ENCODE measurements around the gene BZW1. TPM values are rescaled to one million over a fixed set of nuclear protein-coding genes. Genes with fewer than 3 reads are reported as not detected.
A peak's percentile ranks its signal among the peaks of the same experiment; 100 is the strongest.
"Not testable (repeated sequence)": the region's sequence is repeated elsewhere in the genome, so short reads cannot be mapped to it uniquely, and the experiment has no call there.

The BZW1 gene
- total and polyA plus RNA-seq, 7 experiments from 2014 or later: 127 to 246 (median 162) TPM

GRCh38 chr2:200797242-200797770 is 14.4 kb upstream of the BZW1 start:
- no peak overlapping the region for H3K27ac ChIP-seq (ENCODE audit: low read depth, low read length)
- no peak overlapping the region for H3K27ac Mint-ChIP-seq
- POLR2A ChIA-PET: interaction anchor here (0.6 kb wide), 1 partner anchor 1574 kb away, joined by 3 read pairs; no protein-coding TSS in a partner anchor
- H3K27me3 Mint-ChIP-seq: peaks cover 0 to 8% (median 4%) of the 10 kb centered on the region in 5 donors
- H3K27me3 ChIP-seq (ENCODE audit: control insufficient read depth in 2 of 2, insufficient read depth in 2 of 2, low read length in 2 of 2): no peaks in the 10 kb centered on the region
- no peaks in the 10 kb centered on the region for H3K4me1 ChIP-seq (ENCODE audit: control insufficient read depth in 2 of 2, insufficient read depth in 2 of 2, low read length in 2 of 2)
- intact Hi-C loops (cut with micrococcal nuclease): no loop called here
- peaks cover 0 to 5% (median 3%) of the 10 kb centered on the region in 11 donors for H3K9me3 Mint-ChIP-seq
- CTCF ChIA-PET: interaction anchor here (0.6 to 0.7 kb wide), 2 partner anchors 341 to 422 kb away, joined by 3 read pairs; no protein-coding TSS in a partner anchor
- H3K36me3 ChIP-seq (ENCODE audit: control insufficient read depth in 2 of 3, insufficient read depth in 3 of 3, low read length in 3 of 3): no peaks in the 10 kb centered on the region
- DNase-seq: no peak
- H3K4me1 Mint-ChIP-seq: peaks cover 0 to 5% (median 0%) of the 10 kb centered on the region in 7 donors
- no peak overlapping the region for H3K4me3 Mint-ChIP-seq
- no peak for ATAC-seq
- no peaks in the 10 kb centered on the region for H3K9me3 ChIP-seq (ENCODE audit: control insufficient read depth in 2 of 3, low read length in 3 of 3)
- no peak overlapping the region for H3K4me3 ChIP-seq (ENCODE audit: low read length)
- H3K36me3 Mint-ChIP-seq: peaks cover 0 to 5% (median 2%) of the 10 kb centered on the region in 5 donors

GRCh38 chr2:200798514-200798913 is 13.2 kb upstream of the BZW1 start:
- H3K27ac Mint-ChIP-seq: no peak overlapping the region
- CTCF ChIA-PET: interaction anchor here (0.7 kb wide), 1 partner anchor 28 kb away, joined by 3 read pairs; no protein-coding TSS in a partner anchor
- ATAC-seq: no peak
- no peak for DNase-seq
- H3K4me1 Mint-ChIP-seq: peaks cover 0 to 5% (median 0%) of the 10 kb centered on the region in 7 donors
- Histone ChIP-seq H3K4me3 (ENCODE audit: low read length) (no peak overlapping the region), H3K4me1 (ENCODE audit: control insufficient read depth in 2 of 2, insufficient read depth in 2 of 2, low read length in 2 of 2) (no peaks in the 10 kb centered on the region), H3K36me3 (ENCODE audit: control insufficient read depth in 2 of 3, insufficient read depth in 3 of 3, low read length in 3 of 3) (no peaks in the 10 kb centered on the region), H3K9me3 (ENCODE audit: control insufficient read depth in 2 of 3, low read length in 3 of 3) (no peaks in the 10 kb centered on the region), H3K27me3 (ENCODE audit: control insufficient read depth in 2 of 2, insufficient read depth in 2 of 2, low read length in 2 of 2) (no peaks in the 10 kb centered on the region), H3K27ac (ENCODE audit: low read depth, low read length) (no peak overlapping the region)
- peaks cover 0 to 6% (median 4%) of the 10 kb centered on the region in 5 donors for H3K27me3 Mint-ChIP-seq
- H3K4me3 Mint-ChIP-seq: no peak overlapping the region
- H3K36me3 Mint-ChIP-seq: peaks cover 0 to 5% (median 2%) of the 10 kb centered on the region in 5 donors
- intact Hi-C loops (cut with micrococcal nuclease): no loop called here
- POLR2A ChIA-PET: interaction anchor here (0.6 kb wide), 1 partner anchor 9 kb away, joined by 3 read pairs; no protein-coding TSS in a partner anchor
- peaks cover 0 to 6% (median 3%) of the 10 kb centered on the region in 11 donors for H3K9me3 Mint-ChIP-seq

- no peak for ATAC-seq
- POLR2A ChIA-PET: no interaction called here
These were observed 11.3 kb upstream of the BZW1 start for GRCh38 chr2:200800458-200800857.

GRCh38 chr2:200801431-200801830 is 10.3 kb upstream of the BZW1 start:
- POLR2A ChIA-PET; H3K27me3 ChIP-seq (ENCODE audit: control insufficient read depth in 2 of 2, insufficient read depth in 2 of 2, low read length in 2 of 2): not testable (repeated sequence)

More at GRCh38 chr2:200800458-200800857, 11.3 kb upstream of the BZW1 start:
- no peak overlapping the region for H3K4me3 ChIP-seq (ENCODE audit: low read length)
- peaks cover 0 to 5% (median 2%) of the 10 kb centered on the region in 5 donors for H3K36me3 Mint-ChIP-seq
- H3K27me3 ChIP-seq (ENCODE audit: control insufficient read depth in 2 of 2, insufficient read depth in 2 of 2, low read length in 2 of 2): no peaks in the 10 kb centered on the region
- H3K4me3 Mint-ChIP-seq: no peak overlapping the region
- no peaks in the 10 kb centered on the region for H3K9me3 ChIP-seq (ENCODE audit: control insufficient read depth in 2 of 3, low read length in 3 of 3)
- H3K4me1 ChIP-seq (ENCODE audit: control insufficient read depth in 2 of 2, insufficient read depth in 2 of 2, low read length in 2 of 2): no peaks in the 10 kb centered on the region
- no peak overlapping the region for H3K27ac ChIP-seq (ENCODE audit: low read depth, low read length)
- CTCF ChIA-PET: no interaction called here
- peaks cover 0 to 6% (median 4%) of the 10 kb centered on the region in 5 donors for H3K27me3 Mint-ChIP-seq
- intact Hi-C loops (cut with micrococcal nuclease): no loop called here
- DNase-seq: no peak
- H3K4me1 Mint-ChIP-seq: peaks cover 0 to 3% (median 0%) of the 10 kb centered on the region in 7 donors
- H3K27ac Mint-ChIP-seq: no peak overlapping the region
- H3K9me3 Mint-ChIP-seq: peaks cover 0 to 6% (median 3%) of the 10 kb centered on the region in 11 donors
- H3K36me3 ChIP-seq (ENCODE audit: control insufficient read depth in 2 of 3, insufficient read depth in 3 of 3, low read length in 3 of 3): no peaks in the 10 kb centered on the region

GRCh38 chr2:200809506-200810251 is 2.0 kb upstream of the BZW1 start:
- Histone ChIP-seq H3K27ac (ENCODE audit: low read depth, low read length) (no peak overlapping the region), H3K4me1 (ENCODE audit: control insufficient read depth in 2 of 2, insufficient read depth in 2 of 2, low read length in 2 of 2) (peaks cover 19 to 24% of the 10 kb centered on the region in 2 donors), H3K27me3 (ENCODE audit: control insufficient read depth in 2 of 2, insufficient read depth in 2 of 2, low read length in 2 of 2) (no peaks in the 10 kb centered on the region), H3K36me3 (ENCODE audit: control insufficient read depth in 2 of 3, insufficient read depth in 3 of 3, low read length in 3 of 3) (peaks cover 5 to 12% (median 7%) of the 10 kb centered on the region in 3 experiments), H3K9me3 (ENCODE audit: control insufficient read depth in 2 of 3, low read length in 3 of 3) (no peaks in the 10 kb centered on the region), H3K4me3 (ENCODE audit: low read length) (no peak overlapping the region)
- Mint-ChIP-seq H3K4me3 (peak overlapping the region in 9 of 10 donors; percentile 8 to 98 (median 89)), H3K4me1 (peaks cover 24 to 40% (median 35%) of the 10 kb centered on the region in 7 donors), H3K27ac (peak overlapping the region in 8 of 9 donors; percentile 68 to 99 (median 97)), H3K27me3 (peaks cover 0 to 2% (median 0%) of the 10 kb centered on the region in 5 donors), H3K9me3 (peaks cover 0 to 3% (median 0%) of the 10 kb centered on the region in 11 donors), H3K36me3 (peaks cover under 1 to 18% (median 9%) of the 10 kb centered on the region in 5 donors)
- POLR2A ChIA-PET: interaction anchor here (0.6 to 2.7 kb wide), 7 partner anchors 9 to 97 kb away, joined by 3 to 17 read pairs (median 3); partner anchors contain the start of genes CLK1, NIF3L1 and PPIL3
- CTCF ChIA-PET: interaction anchor here (1.2 kb wide), 1 partner anchor 96 kb away, joined by 3 read pairs; no protein-coding TSS in a partner anchor
- intact Hi-C loops (cut with micrococcal nuclease): loop anchor here (2.0 to 10.0 kb wide), 8 partner anchors 235 to 1458 kb away; partner anchors contain the start of genes KCTD18 (in 2 of the 2), CASP10 (in 1 of the 2), CASP8 (in 1 of the 2) and NOP58 (in 1 of the 2)
- ATAC-seq (no peak), DNase-seq (no peak)

More at GRCh38 chr2:200801431-200801830, 10.3 kb upstream of the BZW1 start:
- H3K27ac Mint-ChIP-seq; H3K4me1 Mint-ChIP-seq; H3K27ac ChIP-seq (ENCODE audit: low read depth, low read length); DNase-seq; H3K4me3 Mint-ChIP-seq; H3K27me3 Mint-ChIP-seq; intact Hi-C loops (cut with micrococcal nuclease); H3K36me3 ChIP-seq (ENCODE audit: control insufficient read depth in 2 of 3, insufficient read depth in 3 of 3, low read length in 3 of 3); ATAC-seq; H3K4me3 ChIP-seq (ENCODE audit: low read length); H3K9me3 ChIP-seq (ENCODE audit: control insufficient read depth in 2 of 3, low read length in 3 of 3); CTCF ChIA-PET; H3K4me1 ChIP-seq (ENCODE audit: control insufficient read depth in 2 of 2, insufficient read depth in 2 of 2, low read length in 2 of 2); H3K9me3 Mint-ChIP-seq; H3K36me3 Mint-ChIP-seq: not testable (repeated sequence)

- intact Hi-C loops (cut with micrococcal nuclease): loop anchor here (2.0 to 10.0 kb wide), 8 partner anchors 236 to 1457 kb away; partner anchors contain the start of genes KCTD18 (in 2 of the 2), CASP10 (in 1 of the 2), CASP8 (in 1 of the 2) and NOP58 (in 1 of the 2)
- Mint-ChIP-seq H3K9me3 (peaks cover 0 to 3% (median 0%) of the 10 kb centered on the region in 11 donors), H3K4me3 (peak overlapping the region; percentile 81 to 99 (median 96)), H3K36me3 (peaks cover 8 to 23% (median 16%) of the 10 kb centered on the region in 5 donors), H3K27ac (peak overlapping the region; percentile 91 to 99 (median 98)), H3K27me3 (peaks cover 0 to 2% (median 0%) of the 10 kb centered on the region in 5 donors), H3K4me1 (peaks cover 29 to 48% (median 42%) of the 10 kb centered on the region in 7 donors)
- ChIA-PET CTCF (interaction anchor here (0.7 to 1.2 kb wide), 2 partner anchors 91 to 97 kb away, joined by 3 read pairs; no protein-coding TSS in a partner anchor), POLR2A (interaction anchor here (0.5 to 2.7 kb wide), 10 partner anchors 15 to 298 kb away, joined by 3 to 39 read pairs (median 4); partner anchors contain the start of genes CLK1, NIF3L1 and PPIL3)
- Histone ChIP-seq H3K36me3 (ENCODE audit: control insufficient read depth in 2 of 3, insufficient read depth in 3 of 3, low read length in 3 of 3) (peaks cover 12 to 20% (median 13%) of the 10 kb centered on the region in 3 experiments), H3K4me3 (ENCODE audit: low read length) (peak overlapping the region; percentile 89), H3K9me3 (ENCODE audit: control insufficient read depth in 2 of 3, low read length in 3 of 3) (no peaks in the 10 kb centered on the region), H3K27ac (ENCODE audit: low read depth, low read length) (peak overlapping the region; percentile 99), H3K27me3 (ENCODE audit: control insufficient read depth in 2 of 2, insufficient read depth in 2 of 2, low read length in 2 of 2) (no peaks in the 10 kb centered on the region), H3K4me1 (ENCODE audit: control insufficient read depth in 2 of 2, insufficient read depth in 2 of 2, low read length in 2 of 2) (peaks cover 19 to 24% of the 10 kb centered on the region in 2 donors)
- DNase-seq (no peak), ATAC-seq (no peak)
These were observed 1.3 kb upstream of the BZW1 start for GRCh38 chr2:200810252-200810997.
